ENCODE data around the gene DGCR8.
"Not testable (repeated sequence)": the region's sequence is repeated elsewhere in the genome, so short reads cannot be mapped to it uniquely, and the experiment has no call there.

The DGCR8 gene

GRCh38 chr22:20063271-20064139, 16.5 kb upstream of the DGCR8 start:
- no peak overlapping the region for H3K4me3 ChIP-seq (ENCODE audit: low read depth, low read length)
- TF ChIP-seq CTCF (IDR thresholded peaks at IDR 0.05; ENCODE audit: low read depth, low read length) = no peak

DNA sequence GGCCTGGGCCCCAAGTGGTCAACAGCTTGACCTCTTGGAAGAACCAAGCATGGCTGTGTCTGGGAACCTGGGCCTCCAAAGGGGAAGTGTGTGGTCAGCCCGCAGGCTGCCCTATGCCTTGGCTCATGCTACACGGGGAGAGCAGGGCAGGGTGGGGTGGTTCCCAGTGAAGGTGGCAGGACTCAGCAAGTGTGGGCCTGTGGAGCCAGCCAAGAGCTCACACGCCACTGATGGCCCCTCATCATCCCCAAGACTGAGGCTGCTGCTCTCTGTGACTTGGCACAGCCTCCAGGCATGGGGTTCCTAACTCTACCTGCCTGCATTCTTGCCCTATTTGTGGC, 15.9 kb upstream of the DGCR8 start:
- H3K4me3 ChIP-seq (ENCODE audit: low read depth, low read length) = no peak overlapping the region
- TF ChIP-seq CTCF (IDR thresholded peaks at IDR 0.05; ENCODE audit: low read depth, low read length) = no peak

- TF ChIP-seq CTCF (IDR thresholded peaks at IDR 0.05; ENCODE audit: low read depth, low read length) = no peak
- no peak overlapping the region for H3K4me3 ChIP-seq (ENCODE audit: low read depth, low read length)
Measured at GRCh38 chr22:20064545-20065262, 15.3 kb upstream of the DGCR8 start.

DNA sequence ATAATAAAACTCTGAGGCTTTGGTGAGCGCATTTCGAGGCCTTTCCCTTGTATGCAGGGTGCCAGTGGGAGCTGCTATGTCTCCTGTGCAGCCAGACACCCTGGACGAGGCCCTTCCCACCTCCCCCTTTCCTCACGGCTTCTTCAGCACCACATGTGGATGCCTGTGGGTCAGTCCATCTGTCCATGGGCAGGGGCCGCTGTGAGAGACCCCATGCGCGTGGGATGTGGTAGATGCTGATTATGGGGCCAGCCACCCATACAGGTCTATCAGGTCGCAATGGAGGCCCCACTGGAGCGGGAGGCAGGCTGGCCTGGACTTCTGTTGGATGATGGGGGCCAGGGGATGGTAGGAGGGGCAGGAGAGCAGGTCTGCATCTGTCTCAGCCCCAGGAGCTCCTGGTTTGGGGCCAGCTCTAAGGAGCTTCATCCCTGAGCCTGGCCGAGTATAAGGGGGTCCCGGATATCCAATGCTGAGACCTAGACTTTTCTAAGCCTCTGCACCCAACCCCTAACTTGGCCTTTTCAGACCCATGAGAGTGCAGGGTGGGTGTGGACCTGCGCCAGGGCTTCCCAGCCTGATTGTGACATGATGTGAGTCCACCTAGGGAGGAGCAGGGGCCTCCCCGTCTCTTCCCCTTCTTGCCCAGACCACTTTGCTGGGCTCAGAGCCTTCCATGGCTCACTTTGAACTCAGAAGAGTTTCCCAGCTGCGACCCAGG, 14.0 kb upstream of the DGCR8 start:
- H3K4me3 ChIP-seq (ENCODE audit: low read depth, low read length) = no peak overlapping the region
- no peak for TF ChIP-seq CTCF (IDR thresholded peaks at IDR 0.05; ENCODE audit: low read depth, low read length)

GRCh38 chr22:20066617-20067383, 13.2 kb upstream of the DGCR8 start:
- no peak overlapping the region for H3K4me3 ChIP-seq (ENCODE audit: low read depth, low read length)
- TF ChIP-seq CTCF (IDR thresholded peaks at IDR 0.05; ENCODE audit: low read depth, low read length) = no peak

DNA sequence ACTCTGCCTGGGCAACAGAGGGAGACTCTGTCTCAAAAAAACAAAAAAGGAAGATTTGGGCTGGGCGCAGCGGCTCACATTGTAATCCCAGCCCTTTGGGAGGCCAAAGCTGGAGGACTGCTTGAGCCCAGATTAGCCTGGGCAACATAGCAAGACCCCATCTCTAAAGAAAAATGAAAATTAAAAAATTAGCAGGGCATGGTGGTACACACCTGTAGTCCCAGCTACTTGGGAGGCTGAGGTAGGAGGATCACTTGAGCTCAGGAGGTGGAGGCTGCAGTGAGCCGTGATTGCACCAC, 12.7 kb upstream of the DGCR8 start:
- not testable (repeated sequence) for H3K4me3 ChIP-seq (ENCODE audit: low read depth, low read length)

DNA sequence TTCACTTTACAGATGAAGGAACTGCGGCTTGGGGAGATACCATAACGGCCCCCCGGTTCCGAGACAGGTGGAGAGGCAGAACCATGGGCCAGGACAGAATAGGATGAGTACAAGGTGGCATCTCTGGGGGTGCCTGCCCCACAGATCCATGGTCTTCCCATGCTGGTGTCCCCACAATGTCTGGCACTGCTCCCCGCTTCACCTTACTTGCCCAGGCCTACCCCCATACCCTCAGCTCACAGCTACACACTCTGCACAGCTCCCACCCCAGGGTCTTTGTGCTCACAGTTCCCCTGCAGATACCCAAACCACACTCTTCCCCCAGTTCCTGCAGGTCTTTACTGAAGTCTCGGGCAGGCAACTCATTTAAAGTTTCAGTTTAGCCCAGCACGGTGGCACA, 11.4 kb upstream of the DGCR8 start:
- H3K4me3 ChIP-seq (ENCODE audit: low read depth, low read length) = no peak overlapping the region
- TF ChIP-seq CTCF (IDR thresholded peaks at IDR 0.05; ENCODE audit: low read depth, low read length) = no peak

Measured in WI38 (cell line).